HepG2 (cell line): ENCODE results near the gene ENPP1. TPM values are rescaled to one million over a fixed set of nuclear protein-coding genes. Genes with fewer than 3 reads are reported as not detected.

Experiments used
- ATAC-seq: fragments of 200-7000 bp; cut with Tn5 transposase; 3 replicates; pipeline ENCODE4 v1.9.1; 2020; ENCODE audit warnings: mild to moderate bottlenecking, moderate library complexity
- BruUV-seq: library from RNA; stranded (reverse); fragments of 400-500 nt; replicated peaks from 2 replicates; lab custom pipeline; 2021; lab: Mats Ljungman, UMichigan
- CTCF ChIA-PET: fragments of 300-600 bp; formaldehyde crosslinking; extraction: SDS; loops from one replicate; lab custom pipeline; 2021; ENCODE audit warnings: low total read pairs, inconsistent platforms, low intra/inter-chr PET ratio; lab: Yijun Ruan, JAX
- POLR2A ChIA-PET: fragments of 350-600 bp; sonication (Branson Sonifier 250); formaldehyde crosslinking; loops from one replicate; lab custom pipeline; 2020; ENCODE audit warnings: antibody characterized with exemption, inconsistent platforms; lab: Yijun Ruan, JAX
- DNase-seq: peaks from one replicate; pipeline ENCODE4 v3.0.0-alpha.2; 2015; ENCODE audit warnings: low spot score
- FAIRE-seq: peaks from 3 replicates; lab custom pipeline; 2011; peaks lifted over from hg19 to GRCh38; lab: Jason Lieb, UNC
- H2AFZ ChIP-seq: one replicate; pipeline ENCODE4 v1.6.1; 2011; ENCODE audit warnings: low read length, inconsistent platforms
- H3K27ac ChIP-seq: fragments of 300-600 bp; 3 replicates; pipeline ENCODE4 v1.8.0; 2011; ENCODE audit warnings: mixed run types, mild to moderate bottlenecking, mixed read lengths, low read length, inconsistent platforms; ENCODE audit not compliant: insufficient read depth; ENCODE audit errors: extremely low read length
- H3K27me3 ChIP-seq, 2 experiments: fragments of 200-600 bp in 1 of 2; 2 replicates in 1 of 2; 3 replicates in 1 of 2; pipeline versions ENCODE4 v1.6.0 to v1.8.0; 2011; ENCODE audit warnings: low read length in 2 of 2, mild to moderate bottlenecking in 2 of 2, moderate library complexity in 2 of 2, inconsistent platforms in 1 of 2; ENCODE audit not compliant: insufficient read depth in 2 of 2, control insufficient read depth in 1 of 2
- H3K36me3 ChIP-seq, 2 experiments: fragments of 200-600 bp in 1 of 2; replicated peaks in 1 of 2; 2 replicates in 1 of 2; 3 replicates in 1 of 2; pipeline versions ENCODE4 v1.5.1 to v1.8.0; 2011; ENCODE audit warnings: low read length in 2 of 2, inconsistent platforms in 1 of 2; ENCODE audit not compliant: insufficient read depth in 2 of 2, control insufficient read depth in 1 of 2
- H3K4me1 ChIP-seq: 2 replicates; pipeline ENCODE4 v1.5.1; 2012; ENCODE audit warnings: low read length, inconsistent platforms; ENCODE audit not compliant: insufficient read depth
- H3K4me2 ChIP-seq: 2 replicates; pipeline ENCODE4 v1.6.0; 2011; ENCODE audit warnings: low read depth, low read length, inconsistent platforms
- H3K4me3 ChIP-seq, 3 experiments: fragments of 200-600 bp in 1 of 3; sonication (generic), shearing (Covaris generic) in 1 of 3; replicated peaks in 1 of 3; 2 replicates each; pipeline ENCODE4 v1.5.1; 2011 to 2016; ENCODE audit warnings: low read length in 3 of 3, inconsistent platforms in 2 of 3, low read depth in 2 of 3, mild to moderate bottlenecking in 2 of 3, control low read depth in 1 of 3, mixed read lengths in 1 of 3; ENCODE audit not compliant: insufficient read depth in 1 of 3
- H3K79me2 ChIP-seq: one replicate; pipeline ENCODE4 v1.6.1; 2011; ENCODE audit warnings: low read length, inconsistent platforms; ENCODE audit not compliant: insufficient read depth
- H3K9ac ChIP-seq: 2 replicates; pipeline ENCODE4 v1.6.0; 2011; ENCODE audit warnings: mild to moderate bottlenecking, low read depth, low read length, inconsistent platforms; ENCODE audit not compliant: insufficient read depth
- H3K9me3 ChIP-seq: 2 replicates; pipeline ENCODE4 v1.5.1; 2012; ENCODE audit warnings: mild to moderate bottlenecking, low read length
- H4K20me1 ChIP-seq: 2 replicates; pipeline ENCODE4 v1.6.0; 2011; ENCODE audit warnings: inconsistent platforms, mild to moderate bottlenecking, low read length, moderate library complexity; ENCODE audit not compliant: insufficient read depth
- AGO1 ChIP-seq: fragments of 200-400 bp; formaldehyde crosslinking; IDR thresholded peaks from 2 replicates; pipeline ENCODE4 v1.6.1; 2017; ENCODE audit warnings: mild to moderate bottlenecking, low read depth, low read length, moderate library complexity; ENCODE audit not compliant: poor library complexity, severe bottlenecking
- CBFB ChIP-seq: sonication (generic); formaldehyde crosslinking; IDR thresholded peaks from 2 replicates; pipeline ENCODE4 v1.4.0; 2020; ENCODE audit warnings: missing genetic modification reagents
- GATAD2A ChIP-seq: IDR thresholded peaks from 2 replicates; pipeline ENCODE4 v1.6.1; 2016
- HES4 ChIP-seq: sonication (generic); formaldehyde crosslinking; IDR thresholded peaks from 2 replicates; pipeline ENCODE4 v1.9.0; 2021; ENCODE audit warnings: mild to moderate bottlenecking, missing genetic modification reagents, borderline replicate concordance
- JARID2 ChIP-seq: sonication (generic); formaldehyde crosslinking; IDR thresholded peaks from 2 replicates; pipeline ENCODE4 v1.8.1; 2023; ENCODE audit warnings: missing genetic modification reagents, inconsistent platforms; ENCODE audit not compliant: insufficient replicate concordance
- MAF1 ChIP-seq: sonication (generic); formaldehyde crosslinking; IDR thresholded peaks from 2 replicates; pipeline ENCODE4 v1.5.0; 2020; ENCODE audit warnings: missing genetic modification reagents, borderline replicate concordance
- SOX6 ChIP-seq, 2 experiments: fragments of 450-650 bp in 1 of 2; sonication (generic) in 1 of 2; formaldehyde crosslinking in 1 of 2; IDR thresholded peaks; 2 replicates each; pipeline versions ENCODE4 v1.4.0 to v1.6.1; 2017 to 2020; ENCODE audit warnings: antibody characterized with exemption in 1 of 2, mild to moderate bottlenecking in 1 of 2, missing genetic modification reagents in 1 of 2
- ZBTB38 ChIP-seq: sonication (generic); formaldehyde crosslinking; IDR thresholded peaks from 2 replicates; pipeline ENCODE4 v1.5.1; 2020; ENCODE audit warnings: mild to moderate bottlenecking, missing genetic modification reagents
- ZEB1 ChIP-seq: IDR thresholded peaks from 2 replicates; pipeline ENCODE4 v1.6.1; 2012; ENCODE audit warnings: mild to moderate bottlenecking, low read depth, inconsistent platforms; ENCODE audit not compliant: insufficient replicate concordance
- ZNF503 ChIP-seq: sonication (generic); formaldehyde crosslinking; IDR thresholded peaks from 2 replicates; pipeline ENCODE4 v1.4.0; 2020; ENCODE audit warnings: missing genetic modification reagents
- ZNF598 ChIP-seq: sonication (generic); formaldehyde crosslinking; IDR thresholded peaks from 2 replicates; pipeline ENCODE4 v1.5.1; 2020; ENCODE audit warnings: mild to moderate bottlenecking, missing genetic modification reagents, borderline replicate concordance
- ZNF619 ChIP-seq: sonication (generic); formaldehyde crosslinking; IDR thresholded peaks from 2 replicates; pipeline ENCODE4 v1.4.0; 2020; ENCODE audit warnings: mild to moderate bottlenecking, missing genetic modification reagents
- ZNF784 ChIP-seq: sonication (generic); formaldehyde crosslinking; IDR thresholded peaks from 2 replicates; pipeline ENCODE4 v1.5.1; 2020; ENCODE audit warnings: missing genetic modification reagents, mild to moderate bottlenecking, borderline replicate concordance
- ZSCAN30 ChIP-seq: sonication (generic); formaldehyde crosslinking; IDR thresholded peaks from 2 replicates; pipeline ENCODE4 v1.5.0; 2020; ENCODE audit warnings: mild to moderate bottlenecking, missing genetic modification reagents
- ZSCAN9 ChIP-seq: IDR thresholded peaks from 2 replicates; pipeline ENCODE4 v1.6.1; 2016; ENCODE audit warnings: borderline replicate concordance
- WGBS: methylation state at CpG from one replicate; pipeline ENCODE4 v1.1.6; 2017; ENCODE audit warnings: low lambda C conversion rate; 5-methylcytosine and 5-hydroxymethylcytosine counted together
- in situ Hi-C: cut with HindIII; loops from 2 replicates; pipeline ENCODE4 v1.10.0; 2017; ENCODE audit warnings: low pct_unique_long_range_greater_than_20kb; ENCODE audit not compliant: extremely low pct_ligation_motif_present
- intact Hi-C: fragments of 100-400 bp; cut with micrococcal nuclease; formaldehyde crosslinking; loops from one replicate; pipeline ENCODE4 v1.10.0; 2022; ENCODE audit not compliant: unreplicated experiment
- polyA plus RNA-seq, 8 experiments: library from polyadenylated mRNA; depleted of rRNA in 3 of 8; stranded (reverse) in 7 of 8; unstranded in 1 of 8; fragments of >200 nt; fragmentation: Illumina TruSeq in 4 of 8; extraction: Trizol in 4 of 8; gene quantifications; 2 replicates each; pipeline versions ENCODE4 v1.2.1 to v1.2.3, GENCODE V29; 2011 to 2016; ENCODE audit warnings: low read depth in 4 of 8, missing spikeins in 1 of 8, mixed read lengths in 1 of 8; ENCODE audit not compliant: insufficient read depth in 1 of 8
- total RNA-seq, 5 experiments: library from RNA; depleted of rRNA; stranded (reverse); fragments of >200 nt; fragmentation: Illumina TruSeq; extraction: Trizol; gene quantifications; 2 replicates each; pipeline ENCODE4 v1.2.3, GENCODE V29; 2016; ENCODE audit warnings: low read depth in 1 of 5
- TF ChIP-seq, protein P1 (sequence below): sonication (generic); formaldehyde crosslinking; IDR thresholded peaks from 2 replicates; pipeline ENCODE4 v1.8.0; 2022; ENCODE audit warnings: missing genetic modification reagents, mild to moderate bottlenecking, moderate library complexity, borderline replicate concordance
- TF ChIP-seq, protein P2 (sequence below): sonication (generic); formaldehyde crosslinking; IDR thresholded peaks from 2 replicates; pipeline ENCODE4 v1.5.0; 2020; ENCODE audit warnings: mild to moderate bottlenecking, missing genetic modification reagents

The ENPP1 gene
- total and polyA plus RNA-seq, 2 of the 13 experiments (the other 11 are each of a cell fraction or from before 2014, with no cell fraction given), result 56.5 to 160 TPM

DNA sequence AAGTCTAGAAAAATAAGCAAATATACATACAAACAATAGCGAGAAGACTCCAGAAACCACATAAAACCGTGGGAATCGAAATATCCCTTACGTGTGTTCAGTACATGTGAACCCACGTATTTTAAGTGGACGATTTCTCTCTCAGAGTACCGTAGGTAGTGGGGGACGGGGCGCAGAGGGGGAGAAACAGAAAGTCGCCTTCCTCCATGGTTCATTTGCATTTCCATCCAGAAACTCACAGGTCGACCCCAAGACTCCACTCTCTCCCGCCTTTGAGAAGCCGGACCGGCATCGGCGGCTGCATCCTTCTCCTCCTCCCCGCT lies 538 bp upstream of the ENPP1 start:
- peak overlapping the region; percentile 62 for H3K27ac ChIP-seq
- DNase-seq, result no peak
- H3K9ac ChIP-seq, result peak overlapping the region; percentile 64
- intact Hi-C loops (loop anchor here (1.0 to 10.0 kb wide), 4 partner anchors 40 to 110 kb away; no protein-coding TSS in a partner anchor), in situ Hi-C loops (no loop called here)
- ChIA-PET POLR2A (interaction anchor here (1.8 kb wide), 1 partner anchor 37 kb away, joined by 5 read pairs; no protein-coding TSS in a partner anchor), CTCF (interaction anchor here (1.1 to 3.0 kb wide), 2 partner anchors 15 to 113 kb away, joined by 5 to 18 read pairs; no protein-coding TSS in a partner anchor)
- peak overlapping the region; percentile 68 to 94 (median 71) for H3K4me3 ChIP-seq
- H3K36me3 ChIP-seq, result 0 out of 5 replicates have a peak, but pooled peaks cover 0 to 1% of the 10 kb centered on the region in 2 experiments
- WGBS, result 2% methylated on average over 17 of the region's 17 CpGs
- no peaks in the 10 kb centered on the region; a peak in 1 of 5 replicates for H3K27me3 ChIP-seq
- H3K9me3 ChIP-seq, result no peaks in the 10 kb centered on the region
- peak overlapping the region; percentile 99 for H3K4me2 ChIP-seq
- 0 out of 2 replicates have a peak, but pooled peaks cover 3% of the 10 kb centered on the region for H4K20me1 ChIP-seq
- TSS peak; percentile 79 for BruUV-seq
- peaks cover 38% of the 10 kb centered on the region for H3K79me2 ChIP-seq
- ATAC-seq, result no peak
- peaks cover 67% of the 10 kb centered on the region for H3K4me1 ChIP-seq
- no peak for FAIRE-seq
- H2AFZ ChIP-seq, result peak overlapping the region; percentile 69
- TF ChIP-seq ZNF619 (CRISPR knock-in tag) (0 out of 2 replicates have a peak, but pooled peaks have one; percentile 69), ZSCAN9 (CRISPR knock-in tag) (0 out of 2 replicates have a peak, but pooled peaks have one; percentile 34), ZBTB38 (CRISPR knock-in tag) (peak; percentile 32; the same call in 1 of the 2 replicates), MAF1 (CRISPR knock-in tag) (no peak), ZSCAN30 (CRISPR knock-in tag) (0 out of 2 replicates have a peak, but pooled peaks have one; percentile 5), SOX6 (IDR thresholded peaks at IDR 0.05) (no peak), SOX6 (CRISPR knock-in tag; IDR thresholded peaks at IDR 0.05) (peak; percentile 57; the same call in 1 of the 2 replicates), ZNF598 (CRISPR knock-in tag) (0 out of 2 replicates have a peak, but pooled peaks have one; percentile 30), ZNF784 (CRISPR knock-in tag) (0 out of 2 replicates have a peak, but pooled peaks have one; percentile 4), ZNF503 (CRISPR knock-in tag) (peak; percentile 14; the same call in 1 of the 2 replicates), GATAD2A (CRISPR knock-in tag) (no peak), AGO1 (peak; percentile 3), CBFB (CRISPR knock-in tag) (no peak), ZEB1 (peak; percentile 46), JARID2 (no peak), HES4 (CRISPR knock-in tag) (0 out of 2 replicates have a peak, but pooled peaks have one; percentile 18)
- TF ChIP-seq, protein P1, sequence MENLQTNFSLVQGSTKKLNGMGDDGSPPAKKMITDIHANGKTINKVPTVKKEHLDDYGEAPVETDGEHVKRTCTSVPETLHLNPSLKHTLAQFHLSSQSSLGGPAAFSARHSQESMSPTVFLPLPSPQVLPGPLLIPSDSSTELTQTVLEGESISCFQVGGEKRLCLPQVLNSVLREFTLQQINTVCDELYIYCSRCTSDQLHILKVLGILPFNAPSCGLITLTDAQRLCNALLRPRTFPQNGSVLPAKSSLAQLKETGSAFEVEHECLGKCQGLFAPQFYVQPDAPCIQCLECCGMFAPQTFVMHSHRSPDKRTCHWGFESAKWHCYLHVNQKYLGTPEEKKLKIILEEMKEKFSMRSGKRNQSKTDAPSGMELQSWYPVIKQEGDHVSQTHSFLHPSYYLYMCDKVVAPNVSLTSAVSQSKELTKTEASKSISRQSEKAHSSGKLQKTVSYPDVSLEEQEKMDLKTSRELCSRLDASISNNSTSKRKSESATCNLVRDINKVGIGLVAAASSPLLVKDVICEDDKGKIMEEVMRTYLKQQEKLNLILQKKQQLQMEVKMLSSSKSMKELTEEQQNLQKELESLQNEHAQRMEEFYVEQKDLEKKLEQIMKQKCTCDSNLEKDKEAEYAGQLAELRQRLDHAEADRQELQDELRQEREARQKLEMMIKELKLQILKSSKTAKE, result no peak
- TF ChIP-seq, protein P2, sequence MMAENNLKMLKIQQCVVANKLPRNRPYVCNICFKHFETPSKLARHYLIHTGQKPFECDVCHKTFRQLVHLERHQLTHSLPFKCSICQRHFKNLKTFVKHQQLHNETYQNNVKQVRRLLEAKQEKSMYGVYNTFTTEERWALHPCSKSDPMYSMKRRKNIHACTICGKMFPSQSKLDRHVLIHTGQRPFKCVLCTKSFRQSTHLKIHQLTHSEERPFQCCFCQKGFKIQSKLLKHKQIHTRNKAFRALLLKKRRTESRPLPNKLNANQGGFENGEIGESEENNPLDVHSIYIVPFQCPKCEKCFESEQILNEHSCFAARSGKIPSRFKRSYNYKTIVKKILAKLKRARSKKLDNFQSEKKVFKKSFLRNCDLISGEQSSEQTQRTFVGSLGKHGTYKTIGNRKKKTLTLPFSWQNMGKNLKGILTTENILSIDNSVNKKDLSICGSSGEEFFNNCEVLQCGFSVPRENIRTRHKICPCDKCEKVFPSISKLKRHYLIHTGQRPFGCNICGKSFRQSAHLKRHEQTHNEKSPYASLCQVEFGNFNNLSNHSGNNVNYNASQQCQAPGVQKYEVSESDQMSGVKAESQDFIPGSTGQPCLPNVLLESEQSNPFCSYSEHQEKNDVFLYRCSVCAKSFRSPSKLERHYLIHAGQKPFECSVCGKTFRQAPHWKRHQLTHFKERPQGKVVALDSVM (CRISPR knock-in tag), result 0 out of 2 replicates have a peak, but pooled peaks have one; percentile 27
